Endothelial cell of umbilical vein (primary cell): ENCODE results near the gene GRWD1. TPM values are rescaled to one million over a fixed set of nuclear protein-coding genes. Genes with fewer than 3 reads are reported as not detected.

Experiments used
- BruUV-seq: library from RNA; stranded (reverse); fragments of 400-500 nt; replicated peaks from 2 replicates; lab custom pipeline; 2021; lab: Mats Ljungman, UMichigan
- CTCF ChIA-PET: fragments of 300-600, 350-600 bp; sonication (Branson Sonifier 250); formaldehyde crosslinking; loops from one replicate; lab custom pipeline; 2021; ENCODE audit warnings: antibody characterized with exemption, inconsistent platforms; lab: Charles Lee
- POLR2A ChIA-PET: fragments of 300-600, 350-600 bp; sonication (Branson Sonifier 250); formaldehyde crosslinking; loops from one replicate; lab custom pipeline; 2021; ENCODE audit warnings: antibody characterized with exemption, inconsistent platforms; lab: Charles Lee
- DNase-seq: peaks from one replicate; pipeline ENCODE4 v3.0.0-alpha.2; 2011; ENCODE audit warnings: low read depth, low spot score
- FAIRE-seq: peaks from 2 replicates; lab custom pipeline; 2011; peaks lifted over from hg19 to GRCh38; lab: Jason Lieb, UNC
- H2AFZ ChIP-seq: 2 replicates; pipeline ENCODE4 v1.6.0; 2012; ENCODE audit warnings: low read depth, low read length, control low read depth, inconsistent platforms
- H3K27ac ChIP-seq: 2 replicates; pipeline ENCODE4 v1.5.1; 2011; ENCODE audit warnings: low read depth, mild to moderate bottlenecking, control low read depth, low read length, moderate library complexity; ENCODE audit not compliant: insufficient read depth
- H3K27me3 ChIP-seq, 2 experiments: 2 replicates each; pipeline versions ENCODE4 v1.6.0 to v1.6.1; 2011; ENCODE audit warnings: low read length in 2 of 2, mixed read lengths in 1 of 2; ENCODE audit not compliant: control insufficient read depth in 2 of 2, insufficient read depth in 2 of 2
- H3K36me3 ChIP-seq, 2 experiments: 2 replicates in 1 of 2; 3 replicates in 1 of 2; pipeline ENCODE4 v1.5.1; 2011; ENCODE audit warnings: low read length in 2 of 2, mild to moderate bottlenecking in 1 of 2, moderate library complexity in 1 of 2; ENCODE audit not compliant: control insufficient read depth in 2 of 2, insufficient read depth in 2 of 2; ENCODE audit errors: extremely low read depth in 1 of 2
- H3K4me1 ChIP-seq: 3 replicates; pipeline ENCODE4 v1.5.1; 2011; ENCODE audit warnings: mild to moderate bottlenecking, low read length; ENCODE audit not compliant: control insufficient read depth, insufficient read depth; ENCODE audit errors: extremely low read depth
- H3K4me2 ChIP-seq: 2 replicates; pipeline ENCODE4 v1.6.1; 2011; ENCODE audit warnings: low read length, control low read depth, mixed read lengths; ENCODE audit not compliant: insufficient read depth
- H3K4me3 ChIP-seq, 3 experiments: fragments of 200-600 bp in 1 of 3; sonication (generic), shearing (Covaris generic) in 1 of 3; replicated peaks in 1 of 3; 2 replicates each; pipeline ENCODE4 v1.5.1; 2011 to 2016; ENCODE audit warnings: control low read depth in 3 of 3, low read length in 3 of 3, mild to moderate bottlenecking in 2 of 3, inconsistent platforms in 1 of 3, low read depth in 1 of 3, moderate library complexity in 1 of 3; ENCODE audit not compliant: insufficient read depth in 1 of 3
- H3K79me2 ChIP-seq: 2 replicates; pipeline ENCODE4 v1.6.0; 2012; ENCODE audit warnings: low read length, inconsistent platforms; ENCODE audit not compliant: control insufficient read depth, insufficient read depth
- H3K9ac ChIP-seq: replicated peaks from 2 replicates; pipeline ENCODE3; 2011; ENCODE audit warnings: low read length, control low read depth; ENCODE audit not compliant: insufficient read depth; ENCODE audit errors: extremely low read depth
- H3K9me1 ChIP-seq: replicated peaks from 3 replicates; pipeline ENCODE4 v1.6.0; 2011; ENCODE audit warnings: mild to moderate bottlenecking, low read length; ENCODE audit not compliant: control insufficient read depth, insufficient read depth; ENCODE audit errors: extremely low read depth
- H3K9me3 ChIP-seq: replicated peaks from 2 replicates; pipeline ENCODE4 v1.5.1; 2012; ENCODE audit warnings: low read length, inconsistent platforms; ENCODE audit not compliant: control insufficient read depth, insufficient read depth
- H4K20me1 ChIP-seq: replicated peaks from 2 replicates; pipeline ENCODE3; 2011; ENCODE audit warnings: mild to moderate bottlenecking, low read length; ENCODE audit not compliant: control insufficient read depth, insufficient read depth; ENCODE audit errors: extremely low read depth
- EZH2 ChIP-seq: IDR thresholded peaks from 2 replicates; pipeline ENCODE4 v1.6.1; 2012; ENCODE audit warnings: borderline replicate concordance, low read depth, mild to moderate bottlenecking, moderate library complexity, low read length, inconsistent platforms; ENCODE audit not compliant: severe bottlenecking
- FOS ChIP-seq: IDR thresholded peaks from 2 replicates; pipeline ENCODE4 v1.6.1; 2011; ENCODE audit warnings: mild to moderate bottlenecking, low read length, moderate library complexity, borderline replicate concordance; ENCODE audit not compliant: insufficient read depth
- GATA2 ChIP-seq: IDR thresholded peaks from 2 replicates; pipeline ENCODE4 v1.7.0; 2011; ENCODE audit warnings: low read depth, mild to moderate bottlenecking, moderate library complexity, mixed read lengths, low read length; ENCODE audit not compliant: insufficient read length, insufficient read depth
- JUN ChIP-seq: IDR thresholded peaks from 2 replicates; pipeline ENCODE4 v1.6.1; 2011; ENCODE audit warnings: borderline replicate concordance, low read depth; ENCODE audit not compliant: insufficient read length, insufficient read depth
- MYC ChIP-seq: IDR thresholded peaks from one replicate; pipeline ENCODE4 v1.6.1; 2011; ENCODE audit warnings: mild to moderate bottlenecking, low read depth, low read length
- POLR2A ChIP-seq: IDR thresholded peaks from 2 replicates; pipeline ENCODE4 v1.6.1; 2012; ENCODE audit warnings: low read depth, mild to moderate bottlenecking, control low read depth, low read length
- dilution Hi-C: fragments of 300-500 bp; cut with MboI; formaldehyde crosslinking; loops from one replicate; pipeline ENCODE4 v1.15.0; 2019; ENCODE audit warnings: low sequenced_read_pairs; ENCODE audit not compliant: extremely low pct_ligation_motif_present
- intact Hi-C: fragments of 100-400 bp; cut with micrococcal nuclease; formaldehyde crosslinking; loops from one replicate; pipeline ENCODE4 v1.10.0; 2022
- polyA plus RNA-seq, 4 experiments: library from polyadenylated mRNA; depleted of rRNA in 3 of 4; stranded (reverse) in 3 of 4; unstranded in 1 of 4; fragments of >200 nt; gene quantifications; 2 replicates each; pipeline versions ENCODE4 v1.2.1 to v1.2.3, GENCODE V29; 2011 to 2012; ENCODE audit warnings: missing spikeins in 1 of 4
- total RNA-seq: library from RNA; stranded (reverse); gene quantifications from 2 replicates; pipeline ENCODE4 v1.2.3, GENCODE V29; 2021
- TF ChIP-seq, protein P1 (sequence below), 2 donors: IDR thresholded peaks; 1 replicate in 1 of 2; 2 replicates in 1 of 2; pipeline ENCODE4 v1.5.1; 2011; ENCODE audit warnings: low read length in 2 of 2, mild to moderate bottlenecking in 2 of 2, moderate library complexity in 2 of 2, control low read depth in 1 of 2, inconsistent platforms in 1 of 2, low read depth in 1 of 2; ENCODE audit not compliant: insufficient read depth in 1 of 2; ENCODE audit errors: extremely low read depth in 1 of 2
- TF ChIP-seq, protein P2 (sequence below): IDR thresholded peaks from 2 replicates; pipeline ENCODE4 v1.6.1; 2011; ENCODE audit not compliant: insufficient read depth, insufficient read length

The GRWD1 gene
- total and polyA plus RNA-seq, 2 donors (not counting 3 experiments of a cell fraction or from before 2014, with no cell fraction given) = 26.3 to 52.7 TPM

DNA sequence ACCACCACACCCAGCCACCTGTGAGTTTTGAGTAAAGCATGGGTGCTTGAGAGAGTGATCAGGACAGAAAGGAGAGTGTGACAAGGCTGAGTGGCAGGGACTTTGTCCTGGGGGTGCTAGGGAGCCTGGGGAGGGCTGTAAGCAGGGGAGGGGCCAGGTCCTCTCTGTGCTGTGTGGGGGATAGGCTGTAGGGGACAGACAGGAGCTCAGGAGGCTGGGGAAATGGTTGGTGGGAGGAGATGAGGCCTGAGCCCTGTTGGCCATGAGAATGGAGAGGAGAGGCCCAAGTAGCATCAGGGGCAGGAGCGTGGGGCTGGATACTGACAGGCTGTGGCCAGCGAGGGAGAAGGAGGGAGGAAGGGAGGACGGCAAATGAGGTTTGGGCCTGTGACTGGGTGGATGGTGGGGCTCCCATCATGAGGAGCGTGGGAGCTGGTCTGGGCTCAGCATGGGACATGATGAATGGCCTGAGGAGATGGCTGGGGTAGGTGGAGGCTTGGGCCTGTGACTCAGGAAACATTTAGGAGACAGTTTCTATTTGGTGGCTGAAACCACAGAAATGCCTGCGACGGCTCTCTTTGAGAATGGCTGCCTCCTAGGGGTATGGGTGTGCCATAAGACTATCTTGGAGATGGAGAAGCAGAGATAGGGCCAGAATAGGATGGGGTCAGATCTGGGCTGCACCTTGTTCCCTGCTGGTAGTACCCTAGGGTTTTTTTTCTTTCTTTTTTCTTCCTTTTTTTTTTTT lies 27.3 kb upstream of the GRWD1 start:
- FAIRE-seq (no peak), DNase-seq (no peak)
- ChIA-PET CTCF (interaction anchor here (1.1 to 2.7 kb wide), 3 partner anchors 12 to 28 kb away, joined by 3 to 8 read pairs (median 6); partner anchors contain the start of gene KDELR1), POLR2A (no interaction called here)
- TF ChIP-seq POLR2A (no peak), FOS (no peak), GATA2 (no peak), EZH2 (no peak), JUN (no peak), MYC (no peak)
- TF ChIP-seq, protein P1, sequence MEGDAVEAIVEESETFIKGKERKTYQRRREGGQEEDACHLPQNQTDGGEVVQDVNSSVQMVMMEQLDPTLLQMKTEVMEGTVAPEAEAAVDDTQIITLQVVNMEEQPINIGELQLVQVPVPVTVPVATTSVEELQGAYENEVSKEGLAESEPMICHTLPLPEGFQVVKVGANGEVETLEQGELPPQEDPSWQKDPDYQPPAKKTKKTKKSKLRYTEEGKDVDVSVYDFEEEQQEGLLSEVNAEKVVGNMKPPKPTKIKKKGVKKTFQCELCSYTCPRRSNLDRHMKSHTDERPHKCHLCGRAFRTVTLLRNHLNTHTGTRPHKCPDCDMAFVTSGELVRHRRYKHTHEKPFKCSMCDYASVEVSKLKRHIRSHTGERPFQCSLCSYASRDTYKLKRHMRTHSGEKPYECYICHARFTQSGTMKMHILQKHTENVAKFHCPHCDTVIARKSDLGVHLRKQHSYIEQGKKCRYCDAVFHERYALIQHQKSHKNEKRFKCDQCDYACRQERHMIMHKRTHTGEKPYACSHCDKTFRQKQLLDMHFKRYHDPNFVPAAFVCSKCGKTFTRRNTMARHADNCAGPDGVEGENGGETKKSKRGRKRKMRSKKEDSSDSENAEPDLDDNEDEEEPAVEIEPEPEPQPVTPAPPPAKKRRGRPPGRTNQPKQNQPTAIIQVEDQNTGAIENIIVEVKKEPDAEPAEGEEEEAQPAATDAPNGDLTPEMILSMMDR (IDR thresholded peaks at IDR 0.05; ENCODE audit: extremely low read depth in 1 of 2, insufficient read depth in 1 of 2, low read depth in 1 of 2, low read length in 2 of 2) = no peak
- TF ChIP-seq, protein P2, sequence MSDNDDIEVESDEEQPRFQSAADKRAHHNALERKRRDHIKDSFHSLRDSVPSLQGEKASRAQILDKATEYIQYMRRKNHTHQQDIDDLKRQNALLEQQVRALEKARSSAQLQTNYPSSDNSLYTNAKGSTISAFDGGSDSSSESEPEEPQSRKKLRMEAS = no peak
- Histone ChIP-seq H3K79me2 (no peaks in the 10 kb centered on the region), H3K27me3 (no peaks in the 10 kb centered on the region), H3K9ac (no peak overlapping the region), H4K20me1 (no peaks in the 10 kb centered on the region), H3K4me2 (no peak overlapping the region), H3K27ac (no peak overlapping the region), H3K9me3 (no peaks in the 10 kb centered on the region), H3K9me1 (no peaks in the 10 kb centered on the region), H3K4me3 (no peak overlapping the region), H3K4me1 (peaks cover 6% of the 10 kb centered on the region), H2AFZ (no peak overlapping the region), H3K36me3 (no peaks in the 10 kb centered on the region)
- dilution Hi-C loops = no loop called here
- intact Hi-C loops = no loop called here
- BruUV-seq = no TSS peak
